Activated naive CD8-positive, alpha-beta T cell treated with anti-CD3 and anti-CD28 coated beads for 36 hours (primary cell): ENCODE results near the gene NDUFS3. TPM values are rescaled to one million over a fixed set of nuclear protein-coding genes. Genes with fewer than 3 reads are reported as not detected.

Experiments used
- DNase-seq: peaks from one replicate; pipeline ENCODE4 v3.0.0; 2021
- H3K27ac Mint-ChIP-seq: one replicate; pipeline ENCODE4 v1.8.0; 2022; ENCODE audit warnings: mild to moderate bottlenecking, moderate library complexity, mixed read lengths
- H3K27me3 Mint-ChIP-seq: one replicate; pipeline ENCODE4 v1.8.0; 2022; ENCODE audit warnings: mild to moderate bottlenecking, mixed read lengths
- H3K36me3 Mint-ChIP-seq: one replicate; pipeline ENCODE4 v1.8.0; 2021; ENCODE audit warnings: mild to moderate bottlenecking, mixed read lengths
- H3K4me1 Mint-ChIP-seq: one replicate; pipeline ENCODE4 v1.8.0; 2021; ENCODE audit warnings: mixed read lengths
- H3K4me3 Mint-ChIP-seq: one replicate; pipeline ENCODE4 v1.8.0; 2022; ENCODE audit warnings: mild to moderate bottlenecking, moderate library complexity, mixed read lengths
- H3K9me3 Mint-ChIP-seq: one replicate; pipeline ENCODE4 v1.8.0; 2022; ENCODE audit warnings: mixed read lengths
- total RNA-seq, 2 experiments: library from RNA; stranded (reverse); gene quantifications; one replicate each; pipeline ENCODE4 v1.2.3, GENCODE V29; 2021

NDUFS3 gene
- total RNA-seq, 2 experiments from 2014 or later: 165 to 166 TPM

- no peaks in the 10 kb centered on the region for H3K9me3 Mint-ChIP-seq
- no peak for DNase-seq
- no peaks in the 10 kb centered on the region for H3K27me3 Mint-ChIP-seq
- H3K27ac Mint-ChIP-seq: no peak overlapping the region
- no peak overlapping the region for H3K4me3 Mint-ChIP-seq
- H3K4me1 Mint-ChIP-seq: no peaks in the 10 kb centered on the region
- peaks cover 13% of the 10 kb centered on the region for H3K36me3 Mint-ChIP-seq
Observed at GRCh38 chr11:47620836-47621378, 42.0 kb downstream of the NDUFS3 start.

DNA sequence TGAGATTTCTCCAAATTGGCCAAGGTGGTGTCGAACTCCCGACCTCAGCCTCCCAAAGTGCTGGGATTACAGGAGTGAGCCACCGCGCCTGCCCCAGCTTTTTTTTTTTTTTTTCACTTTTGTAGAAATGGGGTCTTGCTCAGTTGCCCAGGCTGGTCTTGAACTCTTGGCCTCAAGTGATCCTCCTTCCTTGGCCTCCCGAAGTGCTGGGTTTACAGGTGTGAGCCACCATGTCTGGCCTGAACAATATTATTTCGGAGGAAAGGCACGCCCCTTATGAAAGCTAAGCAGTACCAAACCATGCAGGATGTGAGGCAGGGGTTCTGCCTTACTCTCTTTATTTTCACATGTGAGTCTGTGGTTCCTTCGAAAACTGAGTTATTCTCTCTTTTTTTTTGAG lies 47.4 kb downstream of the NDUFS3 start:
- no peak overlapping the region for H3K27ac Mint-ChIP-seq

DNA sequence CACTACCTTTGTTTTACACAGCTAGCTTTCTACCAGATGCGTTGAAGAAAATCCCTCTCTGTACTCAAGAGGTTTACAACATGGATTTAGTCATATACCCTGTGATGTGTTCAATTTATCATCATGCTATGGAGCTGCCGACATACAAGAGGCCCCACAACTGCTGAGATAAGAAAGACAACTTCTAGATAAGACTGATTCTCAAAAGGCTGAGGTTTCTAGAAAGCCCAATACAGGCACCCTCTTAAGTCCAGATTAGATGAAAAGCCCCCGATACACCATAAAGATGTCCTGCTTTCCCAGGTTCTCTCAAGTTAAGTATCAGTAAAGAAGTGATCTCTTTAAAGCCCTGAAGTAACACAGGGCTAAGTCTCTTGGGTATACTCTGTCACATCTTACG lies 49.2 kb downstream of the NDUFS3 start:
- Mint-ChIP-seq H3K36me3 (peaks cover 31% of the 10 kb centered on the region), H3K27me3 (no peaks in the 10 kb centered on the region), H3K9me3 (no peaks in the 10 kb centered on the region), H3K4me3 (no peak overlapping the region), H3K4me1 (no peaks in the 10 kb centered on the region), H3K27ac (no peak overlapping the region)
- no peak for DNase-seq

More for the DNA sequence above, 47.4 kb downstream of the NDUFS3 start:
- no peaks in the 10 kb centered on the region for H3K9me3 Mint-ChIP-seq
- no peaks in the 10 kb centered on the region for H3K27me3 Mint-ChIP-seq
- DNase-seq: no peak
- H3K4me3 Mint-ChIP-seq: no peak overlapping the region
- peaks cover 26% of the 10 kb centered on the region for H3K36me3 Mint-ChIP-seq
- no peaks in the 10 kb centered on the region for H3K4me1 Mint-ChIP-seq

DNA sequence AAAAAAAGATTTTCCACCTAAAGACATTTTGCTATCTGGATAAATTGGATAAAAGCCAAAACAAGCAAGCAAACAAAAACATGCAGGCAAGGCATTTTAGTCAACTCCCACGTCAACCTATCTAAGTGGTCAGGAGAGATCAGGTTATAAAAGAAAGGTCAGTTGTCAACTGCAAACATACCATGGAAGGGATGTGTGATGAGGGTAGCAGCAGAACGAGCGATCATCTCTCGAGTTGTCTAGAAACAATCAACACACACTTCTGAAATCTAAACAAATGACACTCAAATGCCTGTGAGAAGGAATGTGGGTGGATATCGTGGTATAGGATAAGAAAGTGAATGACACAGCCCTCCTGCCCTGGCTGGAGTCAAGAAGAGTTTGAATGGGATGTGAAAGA lies 52.6 kb downstream of the NDUFS3 start:
- Mint-ChIP-seq H3K27ac (no peak overlapping the region), H3K4me3 (no peak overlapping the region), H3K36me3 (peaks cover 39% of the 10 kb centered on the region), H3K4me1 (no peaks in the 10 kb centered on the region), H3K27me3 (no peaks in the 10 kb centered on the region), H3K9me3 (no peaks in the 10 kb centered on the region)
- DNase-seq: no peak

Other genes with a start within 250 kb of the NDUFS3 start
- not detected for gene MYBPC3, start 226.4 kb upstream of the NDUFS3 start, total RNA-seq
- gene SPI1, start 200.5 kb upstream of the NDUFS3 start, total RNA-seq: under 1 TPM; 0.25 to 0.36 TPM
- 10 to 100 TPM; 10.9 to 11.4 TPM for gene SLC39A13, start 170.5 kb upstream of the NDUFS3 start, total RNA-seq
- gene PSMC3, start 152.6 kb upstream of the NDUFS3 start, total RNA-seq: 100 to 1,000 TPM; 168 to 176 TPM
- gene RAPSN, start 129.9 kb upstream of the NDUFS3 start, total RNA-seq: under 1 TPM in 1 of 2 experiments, not detected in 1; 0.19 TPM
- 100 to 1,000 TPM; 155 to 157 TPM for gene CELF1, start 25.9 kb upstream of the NDUFS3 start, total RNA-seq
- 10 to 100 TPM; 55.6 to 56.6 TPM for gene PTPMT1, start 13.5 kb upstream of the NDUFS3 start, total RNA-seq
- 10 to 100 TPM; 19.5 to 20.0 TPM for gene KBTBD4, start 104 bp upstream of the NDUFS3 start, total RNA-seq
- not detected for gene FAM180B, start 7.6 kb downstream of the NDUFS3 start, total RNA-seq
- gene C1QTNF4, start 15.3 kb downstream of the NDUFS3 start, total RNA-seq: not detected
- 100 to 1,000 TPM; 146 to 154 TPM for gene MTCH2, start 63.5 kb downstream of the NDUFS3 start, total RNA-seq
- 1 to 10 TPM; 2.9 to 5.5 TPM for gene AGBL2, start 136.3 kb downstream of the NDUFS3 start, total RNA-seq
- gene FNBP4, start 188.3 kb downstream of the NDUFS3 start, total RNA-seq: 100 to 1,000 TPM; 107 to 116 TPM